ENCODE data around the gene DGKA.

The DGKA gene

GRCh38 chr12:55931780-55932550, 1.0 kb downstream of the DGKA start:
- peak; percentile 31 to 34 for DNase-seq

GRCh38 chr12:55932551-55932910, 1.6 kb downstream of the DGKA start:
- peak; percentile 74 to 78 for DNase-seq

- peak in 1 of 2 donors; percentile 39 for DNase-seq
Measured at GRCh38 chr12:55933169-55933798, 2.3 kb downstream of the DGKA start.

GRCh38 chr12:55933799-55934742, 3.1 kb downstream of the DGKA start:
- DNase-seq = no peak

- DNase-seq = no peak
Measured at GRCh38 chr12:55934773-55935172, 3.8 kb downstream of the DGKA start.

GRCh38 chr12:55935738-55936151, 4.8 kb downstream of the DGKA start:
- peak in 1 of 2 donors; percentile 22 for DNase-seq

- DNase-seq = no peak
Measured at GRCh38 chr12:55937981-55938380, 7.0 kb downstream of the DGKA start.

- DNase-seq = no peak
Measured at GRCh38 chr12:55938826-55939501, 8.0 kb downstream of the DGKA start.

GRCh38 chr12:55940065-55940732, 9.2 kb downstream of the DGKA start:
- DNase-seq = peak; percentile 87 to 90

GRCh38 chr12:55942055-55942454, 11.1 kb downstream of the DGKA start:
- DNase-seq = no peak

GRCh38 chr12:55942577-55943136, 11.7 kb downstream of the DGKA start:
- no peak for DNase-seq

- DNase-seq = no peak
Measured at GRCh38 chr12:55946553-55946952, 15.6 kb downstream of the DGKA start.

GRCh38 chr12:55955344-55955743, 24.4 kb downstream of the DGKA start:
- no peak for DNase-seq

GRCh38 chr12:55955800-55956508, 25.0 kb downstream of the DGKA start:
- peak; percentile 38 to 41 for DNase-seq

- DNase-seq = no peak
Measured at GRCh38 chr12:55957106-55957859, 26.3 kb downstream of the DGKA start.

GRCh38 chr12:55963760-55964159, 32.8 kb downstream of the DGKA start:
- DNase-seq = no peak

- DNase-seq = no peak
Measured at GRCh38 chr12:55965240-55965639, 34.3 kb downstream of the DGKA start.

GRCh38 chr12:55965941-55966407, 35.0 kb downstream of the DGKA start, which contains the start of gene PMEL:
Gene PMEL, minus strand, starts transcription at chr12:55966042. Its CDS starts 31 bp downstream, at chr12:55966011.
- DNase-seq = no peak

GRCh38 chr12:55966408-55967281, 35.7 kb downstream of the DGKA start, which contains the start of gene CDK2:
Gene CDK2, plus strand, starts transcription at chr12:55966830. Its CDS starts 179 bp downstream, at chr12:55967009.
- peak; percentile 86 to 90 for DNase-seq

All from CD4-positive, alpha-beta T cell treated with Interleukin-4 for 1 hour (primary cell).